GM06990 (cell line): ENCODE results near the gene NKD1.

Source experiments
- DNase-seq: peaks from one replicate; pipeline ENCODE4 v3.0.0-alpha.2; 2011; ENCODE audit not compliant: insufficient read length; ENCODE audit errors: extremely low read depth
- H3K27me3 ChIP-seq: replicated peaks from 2 replicates; pipeline ENCODE4 v1.6.0; 2011; ENCODE audit warnings: low read length; ENCODE audit not compliant: control insufficient read depth, insufficient read depth
- H3K36me3 ChIP-seq: 2 replicates; pipeline ENCODE4 v1.5.1; 2011; ENCODE audit warnings: low read length; ENCODE audit not compliant: control insufficient read depth, insufficient read depth
- H3K4me3 ChIP-seq: replicated peaks from 2 replicates; pipeline ENCODE4 v1.5.1; 2011; ENCODE audit warnings: low read depth, mild to moderate bottlenecking, control low read depth, low read length
- TF ChIP-seq, protein P1 (sequence below): IDR thresholded peaks from 2 replicates; pipeline ENCODE4 v1.5.1; 2011; ENCODE audit warnings: low read length, control low read depth, mild to moderate bottlenecking, inconsistent platforms; ENCODE audit not compliant: insufficient read depth, poor library complexity, severe bottlenecking

The NKD1 gene

GRCh38 chr16:50587543-50587942 lies 39.3 kb downstream of the NKD1 start:
- TF ChIP-seq, protein P1, sequence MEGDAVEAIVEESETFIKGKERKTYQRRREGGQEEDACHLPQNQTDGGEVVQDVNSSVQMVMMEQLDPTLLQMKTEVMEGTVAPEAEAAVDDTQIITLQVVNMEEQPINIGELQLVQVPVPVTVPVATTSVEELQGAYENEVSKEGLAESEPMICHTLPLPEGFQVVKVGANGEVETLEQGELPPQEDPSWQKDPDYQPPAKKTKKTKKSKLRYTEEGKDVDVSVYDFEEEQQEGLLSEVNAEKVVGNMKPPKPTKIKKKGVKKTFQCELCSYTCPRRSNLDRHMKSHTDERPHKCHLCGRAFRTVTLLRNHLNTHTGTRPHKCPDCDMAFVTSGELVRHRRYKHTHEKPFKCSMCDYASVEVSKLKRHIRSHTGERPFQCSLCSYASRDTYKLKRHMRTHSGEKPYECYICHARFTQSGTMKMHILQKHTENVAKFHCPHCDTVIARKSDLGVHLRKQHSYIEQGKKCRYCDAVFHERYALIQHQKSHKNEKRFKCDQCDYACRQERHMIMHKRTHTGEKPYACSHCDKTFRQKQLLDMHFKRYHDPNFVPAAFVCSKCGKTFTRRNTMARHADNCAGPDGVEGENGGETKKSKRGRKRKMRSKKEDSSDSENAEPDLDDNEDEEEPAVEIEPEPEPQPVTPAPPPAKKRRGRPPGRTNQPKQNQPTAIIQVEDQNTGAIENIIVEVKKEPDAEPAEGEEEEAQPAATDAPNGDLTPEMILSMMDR, result no peak
- Histone ChIP-seq H3K27me3 (no peaks in the 10 kb centered on the region), H3K36me3 (no peaks in the 10 kb centered on the region), H3K4me3 (no peak overlapping the region)
- DNase-seq, result no peak

- H3K36me3 ChIP-seq, result no peaks in the 10 kb centered on the region
- DNase-seq, result no peak
- TF ChIP-seq, protein P1, result no peak
Measured at GRCh38 chr16:50588276-50588675, 40.1 kb downstream of the NKD1 start.

GRCh38 chr16:50591209-50591608 lies 43.0 kb downstream of the NKD1 start:
- H3K27me3 ChIP-seq, result no peaks in the 10 kb centered on the region; the same call in 1 of the 2 replicates
- no peaks in the 10 kb centered on the region for H3K36me3 ChIP-seq
- TF ChIP-seq, protein P1, result no peak

More at GRCh38 chr16:50588276-50588675, 40.1 kb downstream of the NKD1 start:
- H3K27me3 ChIP-seq, result no peaks in the 10 kb centered on the region
- no peak overlapping the region for H3K4me3 ChIP-seq

GRCh38 chr16:50591800-50592771 lies 43.9 kb downstream of the NKD1 start:
- H3K36me3 ChIP-seq, result no peaks in the 10 kb centered on the region
- H3K27me3 ChIP-seq, result no peaks in the 10 kb centered on the region; the same call in 1 of the 2 replicates
- TF ChIP-seq, protein P1, result no peak
- H3K4me3 ChIP-seq, result no peak overlapping the region
- DNase-seq, result no peak

More at GRCh38 chr16:50591209-50591608, 43.0 kb downstream of the NKD1 start:
- no peak for DNase-seq
- no peak overlapping the region for H3K4me3 ChIP-seq

DNA sequence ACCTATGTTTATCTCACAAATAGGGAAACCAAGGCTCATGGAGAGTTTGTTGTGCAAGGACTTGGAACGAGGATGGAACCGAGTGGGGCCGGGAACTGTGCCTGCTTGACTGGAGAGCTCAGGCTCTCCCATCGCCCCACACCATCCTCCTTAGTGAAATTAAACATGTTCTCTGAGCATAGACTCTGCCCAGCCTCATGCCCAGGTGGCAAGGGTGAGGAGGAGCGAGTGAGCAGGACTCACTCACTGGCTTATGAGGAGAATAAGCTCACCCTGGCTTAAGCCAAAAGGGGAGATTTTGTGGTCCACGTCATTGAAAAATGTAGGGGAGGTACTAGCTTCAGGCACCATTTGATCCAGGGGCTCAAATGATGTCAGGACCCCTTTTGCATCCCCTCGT lies 44.8 kb downstream of the NKD1 start:
- TF ChIP-seq, protein P1, result no peak
- no peak for DNase-seq
- no peaks in the 10 kb centered on the region for H3K36me3 ChIP-seq
- H3K4me3 ChIP-seq, result no peak overlapping the region
- no peaks in the 10 kb centered on the region; the same call in 1 of the 2 replicates for H3K27me3 ChIP-seq
